ENCODE measurements around the gene IQCM.

IQCM gene

GRCh38 chr4:149718500-149718899 is 97.1 kb downstream of the IQCM start:
- no peak for DNase-seq
- intact Hi-C loops (cut with DNase I) = no loop called here

- intact Hi-C loops (cut with DNase I) = no loop called here
- no peak for DNase-seq
Observed at GRCh38 chr4:149716728-149717127, 98.9 kb downstream of the IQCM start.

- intact Hi-C loops (cut with DNase I) = no loop called here
- DNase-seq = no peak
Observed at GRCh38 chr4:149715822-149716585, 99.6 kb downstream of the IQCM start.

GRCh38 chr4:149713031-149713430 is 102.6 kb downstream of the IQCM start:
- no peak for DNase-seq
- intact Hi-C loops (cut with DNase I) = no loop called here

- no peak for DNase-seq
- intact Hi-C loops (cut with DNase I) = no loop called here
Observed at GRCh38 chr4:149711593-149712365, 103.9 kb downstream of the IQCM start.

GRCh38 chr4:149709640-149710039 is 106.0 kb downstream of the IQCM start:
- DNase-seq = no peak
- intact Hi-C loops (cut with DNase I) = no loop called here

GRCh38 chr4:149708513-149709130 is 107.0 kb downstream of the IQCM start:
- no peak for DNase-seq
- intact Hi-C loops (cut with DNase I) = no loop called here

- intact Hi-C loops (cut with DNase I) = no loop called here
- DNase-seq = no peak
Observed at GRCh38 chr4:149707862-149708261, 107.8 kb downstream of the IQCM start.

GRCh38 chr4:149706942-149707341 is 108.7 kb downstream of the IQCM start:
- DNase-seq = no peak
- intact Hi-C loops (cut with DNase I) = no loop called here

GRCh38 chr4:149702414-149703293 is 113.0 kb downstream of the IQCM start:
- no peak for DNase-seq
- intact Hi-C loops (cut with DNase I) = no loop called here

- no peak for DNase-seq
- intact Hi-C loops (cut with DNase I) = no loop called here
Observed at GRCh38 chr4:149701435-149702156, 114.0 kb downstream of the IQCM start.

- DNase-seq = no peak
- intact Hi-C loops (cut with DNase I) = no loop called here
Observed at GRCh38 chr4:149700272-149700671, 115.4 kb downstream of the IQCM start.

- intact Hi-C loops (cut with DNase I) = no loop called here
- no peak for DNase-seq
Observed at GRCh38 chr4:149699642-149700041, 116.0 kb downstream of the IQCM start.

- intact Hi-C loops (cut with DNase I) = no loop called here
- no peak for DNase-seq
Observed at GRCh38 chr4:149690726-149691125, 124.9 kb downstream of the IQCM start.

GRCh38 chr4:149684516-149684915 is 131.1 kb downstream of the IQCM start:
- no peak for DNase-seq
- intact Hi-C loops (cut with DNase I) = no loop called here

GRCh38 chr4:149676076-149676475 is 139.6 kb downstream of the IQCM start:
- intact Hi-C loops (cut with DNase I) = no loop called here
- DNase-seq = no peak

GRCh38 chr4:149645790-149646189 is 169.9 kb downstream of the IQCM start:
- intact Hi-C loops (cut with DNase I) = no loop called here
- no peak for DNase-seq

- intact Hi-C loops (cut with DNase I) = no loop called here
- DNase-seq = no peak
Observed at GRCh38 chr4:149638073-149638472, 177.6 kb downstream of the IQCM start.

GRCh38 chr4:149634368-149634767 is 181.3 kb downstream of the IQCM start:
- no peak for DNase-seq
- intact Hi-C loops (cut with DNase I) = no loop called here
